SU-DHL-6 (cell line): ENCODE data around the gene SURF4.

ENCODE experiments used
- H2AFZ ChIP-seq: fragments of 200-600 bp; sonication (generic); 2 replicates; pipeline ENCODE4 v1.6.1; 2014; ENCODE audit warnings: low read depth, mild to moderate bottlenecking, moderate library complexity, mixed read lengths, antibody characterized with exemption, low read length; ENCODE audit not compliant: severe bottlenecking
- H3F3A ChIP-seq: fragments of 200-600 bp; shearing (Covaris generic); 2 replicates; pipeline ENCODE4 v1.6.0; 2016; ENCODE audit warnings: antibody characterized with exemption, mild to moderate bottlenecking; ENCODE audit not compliant: insufficient read depth
- H3K27ac ChIP-seq: fragments of 200-600 bp; sonication (generic); 2 replicates; pipeline ENCODE4 v1.5.1; 2016; ENCODE audit warnings: low read depth, mild to moderate bottlenecking, low read length, moderate library complexity, mixed read lengths
- H3K27me3 ChIP-seq: fragments of 200-600 bp; sonication (generic), shearing (Covaris generic); 2 replicates; pipeline ENCODE4 v1.6.0; 2014; ENCODE audit warnings: mild to moderate bottlenecking, low read length
- H3K36me3 ChIP-seq: fragments of 200-600 bp; sonication (generic); 2 replicates; pipeline ENCODE4 v1.6.1; 2014; ENCODE audit warnings: mild to moderate bottlenecking, low read length, mixed read lengths
- H3K4me2 ChIP-seq: fragments of 300-600, 200-600 bp; shearing (Covaris generic), sonication (generic); 2 replicates; pipeline ENCODE4 v1.6.0; 2014; ENCODE audit warnings: low read length, low read depth, mild to moderate bottlenecking; ENCODE audit not compliant: poor library complexity, severe bottlenecking
- H3K4me3 ChIP-seq: fragments of 200-600 bp; sonication (generic); 2 replicates; pipeline ENCODE4 v1.5.1; 2014; ENCODE audit warnings: antibody characterized with exemption, low read length, mild to moderate bottlenecking, mixed read lengths; ENCODE audit not compliant: insufficient read depth, poor library complexity, severe bottlenecking
- H3K79me2 ChIP-seq: fragments of 200-600 bp; sonication (generic); 2 replicates; pipeline ENCODE4 v1.6.1; 2014; ENCODE audit warnings: mild to moderate bottlenecking, low read length, moderate library complexity; ENCODE audit not compliant: insufficient read depth
- H3K9ac ChIP-seq: fragments of 200-600 bp; sonication (generic); 2 replicates; pipeline ENCODE4 v1.7.0; 2014; ENCODE audit warnings: mild to moderate bottlenecking, low read length
- H3K9me2 ChIP-seq: fragments of 200-600 bp; sonication (generic); replicated peaks from 2 replicates; pipeline ENCODE4 v1.6.1; 2014; ENCODE audit warnings: low read length; ENCODE audit not compliant: insufficient read depth
- H3K9me3 ChIP-seq: fragments of 200-600 bp; sonication (generic); 2 replicates; pipeline ENCODE4 v1.6.1; 2014; ENCODE audit warnings: low read length, mixed read lengths; ENCODE audit not compliant: insufficient read depth
- H4K20me1 ChIP-seq: fragments of 200-600 bp; sonication (generic); 2 replicates; pipeline ENCODE4 v1.6.1; 2014; ENCODE audit warnings: low read depth, mild to moderate bottlenecking, antibody characterized with exemption, low read length, moderate library complexity, mixed read lengths
- CTCF ChIP-seq: fragments of 200-600 bp; sonication (generic); IDR thresholded peaks from one replicate; pipeline ENCODE4 v1.5.1; 2017; ENCODE audit warnings: antibody characterized with exemption, mild to moderate bottlenecking, low read length, moderate library complexity; ENCODE audit not compliant: insufficient read depth, poor library complexity, severe bottlenecking
- EZH2phosphoT487 ChIP-seq: fragments of 200-600 bp; sonication (generic), shearing (Covaris generic); conservative IDR thresholded peaks from 2 replicates; pipeline ENCODE4 v1.6.1; 2018; ENCODE audit warnings: mild to moderate bottlenecking, antibody characterized with exemption, low read length, moderate library complexity, mixed read lengths

SURF4 gene

DNA sequence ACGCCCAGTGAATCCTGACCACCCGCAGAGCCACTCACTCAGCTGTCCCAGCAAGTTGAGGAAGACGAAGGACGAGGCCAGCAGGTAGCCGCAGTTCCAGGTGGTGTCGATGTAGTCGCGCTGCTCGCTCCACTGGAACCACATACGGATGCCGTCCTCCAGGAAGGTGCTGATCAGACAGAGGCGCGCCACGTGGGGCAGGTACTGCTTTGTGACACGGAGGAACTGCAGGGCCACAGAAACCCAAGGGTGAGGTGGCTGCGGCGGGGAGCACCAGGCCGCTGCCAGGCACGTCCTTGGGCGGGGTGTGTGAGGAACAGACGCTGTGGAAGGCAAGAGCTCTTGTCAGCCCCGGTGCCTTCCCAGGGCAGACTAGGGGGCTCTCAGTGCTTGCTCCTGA is 8.6 kb downstream of the SURF4 start:
- Histone ChIP-seq H3K27ac (no peak overlapping the region), H3K4me3 (no peak overlapping the region), H3K4me2 (no peak overlapping the region), H3K27me3 (no peaks in the 10 kb centered on the region), H3F3A (no peaks in the 10 kb centered on the region), H3K79me2 (peaks cover 53% of the 10 kb centered on the region), H4K20me1 (no peaks in the 10 kb centered on the region; the same call in 1 of the 2 replicates), H3K36me3 (peaks cover 6% of the 10 kb centered on the region), H2AFZ (no peak overlapping the region), H3K9me2 (no peaks in the 10 kb centered on the region), H3K9ac (no peak overlapping the region), H3K9me3 (no peaks in the 10 kb centered on the region)
- TF ChIP-seq CTCF: no peak
- TF ChIP-seq EZH2phosphoT487: no peak

DNA sequence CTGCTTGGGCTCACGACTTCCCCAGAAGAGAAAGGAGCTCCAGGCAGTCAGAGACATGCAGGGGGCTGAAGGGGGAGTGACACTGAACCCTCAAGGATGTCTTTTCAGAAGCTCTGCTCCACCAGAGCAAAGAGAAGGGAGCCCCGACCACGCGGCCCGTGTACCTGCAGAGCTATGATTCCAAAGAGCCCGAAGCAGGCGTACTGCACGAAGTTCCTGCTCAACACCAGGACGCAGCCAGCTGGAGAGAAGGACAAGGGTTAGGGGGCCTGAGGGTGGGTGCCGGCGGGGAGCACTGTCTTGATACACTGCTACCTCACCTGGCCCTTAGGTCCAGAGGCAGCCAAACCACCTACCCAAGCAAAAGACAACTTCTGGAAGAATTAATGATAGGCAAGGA is 9.4 kb downstream of the SURF4 start:
- no peaks in the 10 kb centered on the region for H3K9me2 ChIP-seq
- no peaks in the 10 kb centered on the region; the same call in 1 of the 2 replicates for H4K20me1 ChIP-seq
- H3K9me3 ChIP-seq: no peaks in the 10 kb centered on the region
- no peak overlapping the region for H2AFZ ChIP-seq
- H3F3A ChIP-seq: no peaks in the 10 kb centered on the region
- H3K79me2 ChIP-seq: peaks cover 46% of the 10 kb centered on the region
- H3K4me3 ChIP-seq: no peak overlapping the region
- no peak overlapping the region for H3K4me2 ChIP-seq
- TF ChIP-seq CTCF: no peak
- no peak for TF ChIP-seq EZH2phosphoT487
- no peak overlapping the region for H3K27ac ChIP-seq
- no peaks in the 10 kb centered on the region for H3K27me3 ChIP-seq
- peaks cover 6% of the 10 kb centered on the region for H3K36me3 ChIP-seq
- H3K9ac ChIP-seq: no peak overlapping the region

DNA sequence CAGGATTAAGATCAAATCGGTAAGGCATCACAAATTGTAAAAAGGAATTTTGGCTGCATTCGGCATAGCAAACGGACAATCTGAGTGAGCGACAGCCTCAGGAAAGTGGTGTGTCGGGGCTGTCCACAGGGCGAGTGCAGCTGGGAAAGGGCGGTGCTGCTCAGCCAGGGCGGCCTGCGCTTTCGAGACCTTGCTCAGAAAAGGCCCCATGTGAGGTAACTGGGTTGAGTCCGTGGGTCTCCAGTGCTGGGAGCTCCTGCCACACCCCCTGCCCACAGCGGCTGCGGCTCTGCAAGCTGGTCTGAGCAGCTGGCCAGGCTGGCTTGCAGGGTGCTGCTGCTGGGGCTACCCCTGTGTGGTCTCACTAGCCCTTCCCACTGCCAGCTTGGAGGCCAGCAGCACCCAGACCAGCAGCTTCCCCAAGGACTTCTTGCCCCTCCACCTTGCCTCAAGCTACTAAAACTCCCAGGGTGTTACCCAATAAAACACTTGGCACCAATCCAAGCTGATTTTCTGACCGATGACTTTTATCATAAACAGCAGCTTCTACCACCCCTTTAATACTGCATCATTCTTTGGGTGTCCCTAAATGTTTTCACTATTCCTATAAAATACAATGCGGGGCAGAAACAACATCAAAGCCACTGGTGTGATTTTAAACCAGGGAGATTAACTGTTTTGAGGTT is 13.4 kb downstream of the SURF4 start:
- peaks cover 9% of the 10 kb centered on the region; the same call in 1 of the 2 replicates for H3K79me2 ChIP-seq
- TF ChIP-seq CTCF (no peak), EZH2phosphoT487 (no peak)
- H3K4me3 ChIP-seq: no peak overlapping the region
- H3K9me2 ChIP-seq: no peaks in the 10 kb centered on the region
- H2AFZ ChIP-seq: no peak overlapping the region
- no peak overlapping the region for H3K4me2 ChIP-seq
- H3K27ac ChIP-seq: no peak overlapping the region
- no peak overlapping the region for H3K9ac ChIP-seq
- peaks cover 6% of the 10 kb centered on the region for H3K36me3 ChIP-seq
- no peaks in the 10 kb centered on the region for H3K9me3 ChIP-seq
- H4K20me1 ChIP-seq: no peaks in the 10 kb centered on the region
- 0 out of 2 replicates have a peak, but pooled peaks cover 5% of the 10 kb centered on the region for H3F3A ChIP-seq
- H3K27me3 ChIP-seq: no peaks in the 10 kb centered on the region
